ENCODE results near the gene ZNF630.

The ZNF630 gene

GRCh38 chrX:48083706-48084105 lies 12.3 kb upstream of the ZNF630 start:
- no peak overlapping the region for H3K4me3 ChIP-seq (ENCODE audit: low read depth, low read length)
- TF ChIP-seq CTCF (IDR thresholded peaks at IDR 0.05; ENCODE audit: low read depth, low read length): no peak

GRCh38 chrX:48083212-48083611 lies 11.8 kb upstream of the ZNF630 start:
- no peak overlapping the region for H3K4me3 ChIP-seq (ENCODE audit: low read depth, low read length)
- TF ChIP-seq CTCF (IDR thresholded peaks at IDR 0.05; ENCODE audit: low read depth, low read length): peak; percentile 44; the same call in 1 of the 2 replicates

- TF ChIP-seq CTCF (IDR thresholded peaks at IDR 0.05; ENCODE audit: low read depth, low read length): no peak
- no peak overlapping the region for H3K4me3 ChIP-seq (ENCODE audit: low read depth, low read length)
Measured at GRCh38 chrX:48076343-48076742, 4.9 kb upstream of the ZNF630 start.

- no peak for TF ChIP-seq CTCF (IDR thresholded peaks at IDR 0.05; ENCODE audit: low read depth, low read length)
- H3K4me3 ChIP-seq (ENCODE audit: low read depth, low read length): no peak overlapping the region; the same call in 1 of the 2 replicates
Measured at GRCh38 chrX:48071986-48072605, 656 bp upstream of the ZNF630 start.

GRCh38 chrX:48068096-48068887 lies 3.1 kb downstream of the ZNF630 start:
- H3K4me3 ChIP-seq (ENCODE audit: low read depth, low read length): no peak overlapping the region
- no peak for TF ChIP-seq CTCF (IDR thresholded peaks at IDR 0.05; ENCODE audit: low read depth, low read length)

- no peak for TF ChIP-seq CTCF (IDR thresholded peaks at IDR 0.05; ENCODE audit: low read depth, low read length)
- H3K4me3 ChIP-seq (ENCODE audit: low read depth, low read length): no peak overlapping the region
Measured at GRCh38 chrX:48064261-48064660, 7.2 kb downstream of the ZNF630 start.

GRCh38 chrX:48059296-48059639 lies 12.2 kb downstream of the ZNF630 start:
- no peak for TF ChIP-seq CTCF (IDR thresholded peaks at IDR 0.05; ENCODE audit: low read depth, low read length)

More at GRCh38 chrX:48059296-48059639, 12.2 kb downstream of the ZNF630 start:
- no peak overlapping the region for H3K4me3 ChIP-seq (ENCODE audit: low read depth, low read length)
